ENCODE measurements around the gene APOC4.
"Not testable (repeated sequence)": the region's sequence is repeated elsewhere in the genome, so short reads cannot be mapped to it uniquely, and the experiment has no call there.

APOC4 gene

GRCh38 chr19:44960906-44961728 is 19.1 kb downstream of the APOC4 start:
- no peak for FAIRE-seq

- FAIRE-seq: no peak
Observed at GRCh38 chr19:44961821-44962220, 19.8 kb downstream of the APOC4 start.

- FAIRE-seq: no peak
Observed at GRCh38 chr19:44968118-44968517, 26.1 kb downstream of the APOC4 start.

GRCh38 chr19:44968670-44969069 is 26.6 kb downstream of the APOC4 start:
- no peak for FAIRE-seq

- FAIRE-seq: no peak
Observed at GRCh38 chr19:44969437-44969836, 27.4 kb downstream of the APOC4 start.

- not testable (repeated sequence) for FAIRE-seq
Observed at GRCh38 chr19:44971451-44971850, 29.4 kb downstream of the APOC4 start.

GRCh38 chr19:44972802-44973201 is 30.8 kb downstream of the APOC4 start:
- FAIRE-seq: no peak

GRCh38 chr19:44973982-44974735 is 32.1 kb downstream of the APOC4 start:
- no peak for FAIRE-seq

- FAIRE-seq: no peak
Observed at GRCh38 chr19:44974857-44975256, 32.8 kb downstream of the APOC4 start.

- FAIRE-seq: no peak
Observed at GRCh38 chr19:44975444-44975843, 33.4 kb downstream of the APOC4 start.

GRCh38 chr19:44984005-44984404 is 42.0 kb downstream of the APOC4 start:
- FAIRE-seq: no peak

GRCh38 chr19:44985445-44985844 is 43.4 kb downstream of the APOC4 start:
- FAIRE-seq: no peak

GRCh38 chr19:44986389-44986788 is 44.4 kb downstream of the APOC4 start:
- FAIRE-seq: no peak

GRCh38 chr19:44987148-44987675 is 45.2 kb downstream of the APOC4 start:
- FAIRE-seq: no peak

- FAIRE-seq: no peak
Observed at GRCh38 chr19:44988273-44988672, 46.2 kb downstream of the APOC4 start.

GRCh38 chr19:44988896-44989556 is 47.0 kb downstream of the APOC4 start:
- FAIRE-seq: no peak

GRCh38 chr19:44990459-44990858 is 48.4 kb downstream of the APOC4 start:
- no peak for FAIRE-seq

- FAIRE-seq: no peak
Observed at GRCh38 chr19:44990966-44991365, 48.9 kb downstream of the APOC4 start.

GRCh38 chr19:44992336-44993163 is 50.5 kb downstream of the APOC4 start:
- no peak for FAIRE-seq

GRCh38 chr19:44993526-44993925 is 51.5 kb downstream of the APOC4 start:
- no peak for FAIRE-seq

GRCh38 chr19:44993926-44994537 is 52.0 kb downstream of the APOC4 start:
- no peak for FAIRE-seq

All from colon (tissue), 2 donors.